MM.1S (cell line): Measurements from ENCODE around the gene SENP1.

ENCODE experiments used
- DNase-seq: peaks from one replicate; pipeline ENCODE4 v3.0.0-alpha.2; 2015
- H2AFZ ChIP-seq: fragments of 300-600 bp; sonication (generic); 2 replicates; pipeline ENCODE4 v1.6.0; 2016; ENCODE audit warnings: antibody characterized with exemption, low read length
- H3F3A ChIP-seq: fragments of 300-600 bp; sonication (generic); 2 replicates; pipeline ENCODE4 v1.6.1; 2016; ENCODE audit warnings: mild to moderate bottlenecking, antibody characterized with exemption, low read length, moderate library complexity, mixed read lengths; ENCODE audit not compliant: insufficient read depth
- H3K27ac ChIP-seq: fragments of 300-600 bp; sonication (generic); 2 replicates; pipeline ENCODE4 v1.5.1; 2016; ENCODE audit warnings: mild to moderate bottlenecking, low read length
- H3K27me3 ChIP-seq: fragments of 300-600 bp; sonication (generic); replicated peaks from 2 replicates; pipeline ENCODE4 v1.6.0; 2016; ENCODE audit warnings: low read length; ENCODE audit not compliant: insufficient read depth
- H3K36me3 ChIP-seq: fragments of 300-600 bp; sonication (generic); replicated peaks from 2 replicates; pipeline ENCODE4 v1.6.1; 2016; ENCODE audit warnings: mild to moderate bottlenecking, low read length, mixed read lengths; ENCODE audit not compliant: insufficient read depth
- H3K4me1 ChIP-seq: fragments of 300-600 bp; sonication (generic); 2 replicates; pipeline ENCODE4 v1.6.1; 2016; ENCODE audit warnings: low read length, mixed read lengths
- H3K4me2 ChIP-seq: fragments of 300-600 bp; sonication (generic); 2 replicates; pipeline ENCODE4 v1.6.0; 2016; ENCODE audit warnings: low read depth, low read length
- H3K4me3 ChIP-seq: fragments of 300-600 bp; sonication (generic); 2 replicates; pipeline ENCODE4 v1.5.1; 2016; ENCODE audit warnings: low read length, mixed read lengths
- H3K79me2 ChIP-seq: fragments of 300-600 bp; sonication (generic); 2 replicates; pipeline ENCODE4 v1.6.1; 2016; ENCODE audit warnings: mixed run types, low read length, mixed read lengths
- H3K9ac ChIP-seq: fragments of 300-600 bp; sonication (generic); 2 replicates; pipeline ENCODE4 v1.6.1; 2016; ENCODE audit warnings: low read length, mixed read lengths
- H3K9me2 ChIP-seq: fragments of 300-600 bp; sonication (generic); replicated peaks from 2 replicates; pipeline ENCODE4 v1.6.1; 2016; ENCODE audit warnings: mild to moderate bottlenecking, low read length, mixed read lengths; ENCODE audit not compliant: insufficient read depth
- H3K9me3 ChIP-seq: fragments of 300-600 bp; sonication (generic); replicated peaks from 2 replicates; pipeline ENCODE4 v1.6.1; 2016; ENCODE audit warnings: mild to moderate bottlenecking, low read length, mixed read lengths; ENCODE audit not compliant: insufficient read depth
- H4K20me1 ChIP-seq: fragments of 300-600 bp; sonication (generic); 2 replicates; pipeline ENCODE4 v1.6.1; 2016; ENCODE audit warnings: mild to moderate bottlenecking, low read length, moderate library complexity, mixed read lengths; ENCODE audit not compliant: insufficient read depth
- CTCF ChIP-seq: fragments of 300-600 bp; sonication (generic); IDR thresholded peaks from 2 replicates; pipeline ENCODE4 v1.5.1; 2016; ENCODE audit warnings: antibody characterized with exemption, low read length, mixed read lengths
- EZH2 ChIP-seq: fragments of 300-600 bp; sonication (generic); optimal IDR thresholded peaks from 2 replicates; pipeline ENCODE3; 2017; ENCODE audit warnings: low read depth, mild to moderate bottlenecking, antibody characterized with exemption, low read length, mixed read lengths
- EZH2phosphoT487 ChIP-seq: fragments of 300-600 bp; sonication (generic); IDR thresholded peaks from 2 replicates; pipeline ENCODE4 v1.6.1; 2018; ENCODE audit warnings: antibody characterized with exemption, low read length

The SENP1 gene

GRCh38 chr12:48007206-48007605 lies 98.7 kb downstream of the SENP1 start:
- Histone ChIP-seq H3K27ac (no peak overlapping the region), H3K4me1 (peaks cover 3% of the 10 kb centered on the region; the same call in 1 of the 2 replicates), H3F3A (no peaks in the 10 kb centered on the region), H3K9me2 (no peaks in the 10 kb centered on the region), H3K4me2 (no peak overlapping the region), H3K4me3 (no peak overlapping the region), H2AFZ (no peak overlapping the region), H3K27me3 (peaks cover 36% of the 10 kb centered on the region), H3K9ac (no peak overlapping the region), H3K79me2 (no peaks in the 10 kb centered on the region), H3K36me3 (no peaks in the 10 kb centered on the region), H3K9me3 (no peaks in the 10 kb centered on the region), H4K20me1 (no peaks in the 10 kb centered on the region)
- no peak for TF ChIP-seq EZH2phosphoT487
- no peak for TF ChIP-seq EZH2
- no peak for TF ChIP-seq CTCF
- no peak for DNase-seq

GRCh38 chr12:48005750-48006021 lies 100.2 kb downstream of the SENP1 start:
- H3K9ac ChIP-seq, result no peak overlapping the region
- no peak overlapping the region for H3K4me3 ChIP-seq
- no peaks in the 10 kb centered on the region for H3K9me2 ChIP-seq
- no peaks in the 10 kb centered on the region for H4K20me1 ChIP-seq
- H3K27me3 ChIP-seq, result peaks cover 51% of the 10 kb centered on the region
- no peak for TF ChIP-seq EZH2phosphoT487
- no peak for TF ChIP-seq CTCF
- TF ChIP-seq EZH2, result no peak
- no peaks in the 10 kb centered on the region for H3K9me3 ChIP-seq
- H3K36me3 ChIP-seq, result no peaks in the 10 kb centered on the region
- H3K27ac ChIP-seq, result no peak overlapping the region
- no peak overlapping the region for H2AFZ ChIP-seq
- no peak for DNase-seq
- no peaks in the 10 kb centered on the region for H3F3A ChIP-seq
- H3K4me1 ChIP-seq, result peaks cover 6% of the 10 kb centered on the region; the same call in 1 of the 2 replicates
- no peak overlapping the region for H3K4me2 ChIP-seq
- no peaks in the 10 kb centered on the region for H3K79me2 ChIP-seq

- Histone ChIP-seq H3K27me3 (peaks cover 56% of the 10 kb centered on the region), H3F3A (no peaks in the 10 kb centered on the region), H3K9me3 (no peaks in the 10 kb centered on the region), H3K4me3 (no peak overlapping the region), H3K4me2 (no peak overlapping the region), H3K4me1 (peaks cover 6% of the 10 kb centered on the region; the same call in 1 of the 2 replicates), H3K36me3 (no peaks in the 10 kb centered on the region), H3K9me2 (no peaks in the 10 kb centered on the region), H3K79me2 (no peaks in the 10 kb centered on the region), H3K9ac (no peak overlapping the region), H3K27ac (no peak overlapping the region), H2AFZ (no peak overlapping the region), H4K20me1 (no peaks in the 10 kb centered on the region)
- no peak for TF ChIP-seq CTCF
- TF ChIP-seq EZH2, result no peak
- no peak for TF ChIP-seq EZH2phosphoT487
- DNase-seq, result no peak
These were observed 100.7 kb downstream of the SENP1 start for GRCh38 chr12:48005001-48005749.
